ENCODE data around the gene SEMA5A.

DNA sequence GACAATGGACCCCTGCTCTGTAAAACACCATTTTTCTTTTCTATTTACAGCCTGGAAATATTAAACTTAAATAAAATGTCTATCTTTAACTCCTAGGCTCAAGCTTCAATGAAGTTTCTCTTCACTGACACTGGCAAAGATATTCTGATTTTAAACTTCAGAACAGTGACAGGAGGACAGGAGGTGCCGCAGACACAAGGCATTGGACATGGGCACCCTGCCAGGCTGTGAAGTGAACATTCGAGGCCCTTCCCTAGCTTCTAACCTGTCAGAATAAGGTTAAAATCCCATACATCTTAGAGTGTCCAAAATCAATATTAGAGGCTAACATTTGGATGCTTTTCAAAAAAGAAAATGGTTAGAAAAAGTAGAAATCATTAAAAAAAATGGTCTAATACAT, 9.2 kb downstream of the SEMA5A start:
- TF ChIP-seq POLR2A (IDR thresholded peaks at IDR 0.05; ENCODE audit: low read length) = no peak
- TF ChIP-seq GATA1 (IDR thresholded peaks at IDR 0.05; ENCODE audit: low read depth, low read length) = no peak

Data from erythroblast (primary cell).